GM23338 (cell line): ENCODE data around the gene SARS1. TPM values are rescaled to one million over a fixed set of nuclear protein-coding genes. Genes with fewer than 3 reads are reported as not detected.

ENCODE experiments used
- ATAC-seq: fragments of 200-7000 bp; cut with Tn5 transposase; 3 replicates; pipeline ENCODE4 v1.9.1; 2020
- DNase-seq: peaks from one replicate; pipeline ENCODE4 v3.0.0-alpha.2; 2015; ENCODE audit warnings: low spot score
- H2AFZ ChIP-seq: fragments of 200-600 bp; sonication (generic); 2 replicates; pipeline ENCODE4 v1.8.0; 2016; ENCODE audit warnings: antibody characterized with exemption, mild to moderate bottlenecking, moderate library complexity
- H3F3A ChIP-seq: fragments of 200-600 bp; sonication (generic); replicated peaks from 2 replicates; pipeline ENCODE4 v1.8.0; 2017; ENCODE audit warnings: antibody characterized with exemption, mixed run types, low read depth
- H3K27ac ChIP-seq: fragments of 200-600 bp; sonication (generic); 2 replicates; pipeline ENCODE4 v1.6.1; 2016; ENCODE audit warnings: low read depth
- H3K27me3 ChIP-seq: fragments of 200-600 bp; sonication (generic); 2 replicates; pipeline ENCODE4 v1.8.0; 2016; ENCODE audit warnings: mild to moderate bottlenecking, mixed run types, moderate library complexity; ENCODE audit not compliant: insufficient read depth
- H3K36me3 ChIP-seq: fragments of 200-600 bp; sonication (generic); 2 replicates; pipeline ENCODE4 v1.8.0; 2016; ENCODE audit warnings: mild to moderate bottlenecking; ENCODE audit not compliant: insufficient read depth
- H3K4me1 ChIP-seq: fragments of 200-600 bp; sonication (generic); 2 replicates; pipeline ENCODE4 v1.8.0; 2016; ENCODE audit warnings: mild to moderate bottlenecking, moderate library complexity; ENCODE audit not compliant: insufficient read depth
- H3K4me2 ChIP-seq: fragments of 200-600 bp; sonication (generic); 2 replicates; pipeline ENCODE4 v1.7.1; 2017; ENCODE audit warnings: mixed run types
- H3K4me3 ChIP-seq: fragments of 200-600 bp; sonication (generic); 2 replicates; pipeline ENCODE4 v1.6.1; 2016; ENCODE audit warnings: mixed run types
- H3K79me2 ChIP-seq: fragments of 200-600 bp; sonication (generic); replicated peaks from 2 replicates; pipeline ENCODE4 v1.8.0; 2017; ENCODE audit warnings: mild to moderate bottlenecking; ENCODE audit not compliant: insufficient read depth
- H3K9me2 ChIP-seq: fragments of 200-600 bp; sonication (generic); 2 replicates; pipeline ENCODE4 v1.8.0; 2017; ENCODE audit not compliant: insufficient read depth
- H4K20me1 ChIP-seq: fragments of 200-600 bp; sonication (generic); replicated peaks from 2 replicates; pipeline ENCODE4 v1.8.0; 2017; ENCODE audit warnings: mild to moderate bottlenecking; ENCODE audit not compliant: insufficient read depth
- H3K27ac Mint-ChIP-seq: 2 replicates; pipeline ENCODE4 v1.8.0; 2020; ENCODE audit warnings: inconsistent platforms, mild to moderate bottlenecking, moderate library complexity, mixed read lengths
- H3K27me3 Mint-ChIP-seq: 3 replicates; pipeline ENCODE4 v1.8.0; 2022; ENCODE audit warnings: low read depth, mild to moderate bottlenecking, moderate library complexity, mixed read lengths, inconsistent platforms; ENCODE audit not compliant: insufficient read depth, poor library complexity
- H3K36me3 Mint-ChIP-seq: 3 replicates; pipeline ENCODE4 v1.8.0; 2021; ENCODE audit warnings: low read depth, mild to moderate bottlenecking, inconsistent platforms, moderate library complexity, mixed read lengths
- H3K4me1 Mint-ChIP-seq: 3 replicates; pipeline ENCODE4 v1.8.0; 2020; ENCODE audit warnings: mild to moderate bottlenecking, inconsistent platforms, mixed read lengths
- H3K4me3 Mint-ChIP-seq: 3 replicates; pipeline ENCODE4 v1.8.0; 2021; ENCODE audit warnings: moderate library complexity, mild to moderate bottlenecking, inconsistent platforms, mixed read lengths
- H3K9me3 Mint-ChIP-seq: 3 replicates; pipeline ENCODE4 v1.8.0; 2020; ENCODE audit warnings: moderate library complexity, mild to moderate bottlenecking, inconsistent platforms, mixed read lengths
- CREB1 ChIP-seq: fragments of 250-450 bp; sonication (Bioruptor Pico); IDR thresholded peaks from 2 replicates; pipeline ENCODE4 v1.5.0; 2020; ENCODE audit warnings: low read depth, mild to moderate bottlenecking, moderate library complexity
- CTCF ChIP-seq, 2 experiments: fragments of 200-600 bp in 1 of 2; sonication (generic) in 1 of 2; conservative IDR thresholded peaks; 2 replicates each; pipeline versions ENCODE4 v1.5.1 to v1.6.1; 2016 to 2017; ENCODE audit warnings: antibody characterized with exemption in 2 of 2, low read depth in 2 of 2, mild to moderate bottlenecking in 2 of 2, moderate library complexity in 1 of 2
- ETS1 ChIP-seq: IDR thresholded peaks from 2 replicates; pipeline ENCODE4 v1.6.1; 2016; ENCODE audit warnings: antibody characterized with exemption
- NANOG ChIP-seq: IDR thresholded peaks from 2 replicates; pipeline ENCODE4 v1.6.1; 2016; ENCODE audit warnings: antibody characterized with exemption, borderline replicate concordance
- STAT1 ChIP-seq: IDR thresholded peaks from one replicate; pipeline ENCODE4 v1.6.1; 2016; ENCODE audit warnings: antibody characterized with exemption; ENCODE audit not compliant: unreplicated experiment
- ZNF331 ChIP-seq: fragments of 250-450 bp; sonication (Bioruptor Pico); IDR thresholded peaks from 2 replicates; pipeline ENCODE4 v1.5.0; 2020; ENCODE audit warnings: low read depth, mild to moderate bottlenecking, moderate library complexity
- ZNF462 ChIP-seq: fragments of 250-450 bp; sonication (Bioruptor Pico); IDR thresholded peaks from 2 replicates; pipeline ENCODE4 v1.5.0; 2020; ENCODE audit warnings: mild to moderate bottlenecking, moderate library complexity
- polyA plus RNA-seq: library from polyadenylated mRNA; unstranded; fragments of >200 nt; fragmentation: Nextera tagmentation; extraction: Ambion mirVana; gene quantifications from 2 replicates; pipeline ENCODE4 v1.2.1, GENCODE V29; 2016
- total RNA-seq: library from RNA; depleted of rRNA; stranded (reverse); fragments of >200 nt; shearing (Covaris generic); gene quantifications from 2 replicates; pipeline ENCODE4 v1.2.3, GENCODE V29; 2014

The SARS1 gene
- total and polyA plus RNA-seq, 2 experiments from 2014 or later = 141 to 166 TPM

- H3F3A ChIP-seq = peaks cover 23% of the 10 kb centered on the region
- H3K4me1 ChIP-seq = peaks cover 49% of the 10 kb centered on the region
- ATAC-seq (peak; percentile 98), DNase-seq (peak; percentile 99)
- peak overlapping the region; percentile 65 for H3K4me2 ChIP-seq
- peaks cover 20% of the 10 kb centered on the region for H3K79me2 ChIP-seq
- no peak overlapping the region for H2AFZ ChIP-seq
- H4K20me1 ChIP-seq = no peaks in the 10 kb centered on the region; the same call in 1 of the 2 replicates
- peaks cover 26% of the 10 kb centered on the region for H3K36me3 ChIP-seq
- Mint-ChIP-seq H3K9me3 (no peaks in the 10 kb centered on the region), H3K36me3 (peaks cover 80% of the 10 kb centered on the region), H3K27ac (peak overlapping the region; percentile 96), H3K4me3 (peak overlapping the region; percentile 58), H3K4me1 (peaks cover 56% of the 10 kb centered on the region), H3K27me3 (peaks cover 7% of the 10 kb centered on the region)
- H3K27ac ChIP-seq = peak overlapping the region; percentile 97
- TF ChIP-seq CREB1 (peak; percentile 48), ZNF331 (CRISPR knock-in tag) (0 out of 2 replicates have a peak, but pooled peaks have one; percentile 18), ZNF462 (peak; percentile 52; the same call in 1 of the 2 replicates), ETS1 (no peak), CTCF (conservative IDR thresholded peaks at IDR 0.05; ENCODE audit: low read depth in 2 of 2) (0 out of 4 replicates have a peak, but pooled peaks of 1 of the 2 experiments have one; percentile 1), STAT1 (no peak), NANOG (peak; percentile 62; the same call in 1 of the 2 replicates)
- peak overlapping the region; percentile 40 for H3K4me3 ChIP-seq
- no peaks in the 10 kb centered on the region for H3K9me2 ChIP-seq
- no peaks in the 10 kb centered on the region for H3K27me3 ChIP-seq
Measured at GRCh38 chr1:109229531-109230127, 15.9 kb downstream of the SARS1 start.
